MCF 10A (cell line): ENCODE results near the gene SPATA3. TPM values are rescaled to one million over a fixed set of nuclear protein-coding genes. Genes with fewer than 3 reads are reported as not detected.

Source experiments
- BruUV-seq: library from RNA; stranded (reverse); fragments of 400-500 nt; replicated peaks from 2 replicates; lab custom pipeline; 2021; lab: Mats Ljungman, UMichigan
- CTCF ChIA-PET: fragments of 300-600 bp; sonication (Branson Sonifier 250); formaldehyde crosslinking; extraction: SDS; loops from one replicate; lab custom pipeline; 2021; ENCODE audit warnings: antibody characterized with exemption, inconsistent platforms; lab: Yijun Ruan, JAX
- POLR2A ChIA-PET: fragments of 300-600, 350-650 bp; sonication (Branson Sonifier 250); formaldehyde crosslinking; extraction: SDS; loops from one replicate; lab custom pipeline; 2020; ENCODE audit warnings: antibody characterized with exemption, inconsistent platforms; lab: Yijun Ruan, JAX
- DNase-seq: peaks from one replicate; pipeline ENCODE4 v3.0.0-alpha.2; 2018; ENCODE audit not compliant: unreplicated experiment
- H3K27ac Mint-ChIP-seq: one replicate; pipeline ENCODE4 v1.8.0; 2022; ENCODE audit warnings: mild to moderate bottlenecking, low read depth, mixed read lengths; ENCODE audit not compliant: unreplicated experiment
- H3K27me3 Mint-ChIP-seq: one replicate; pipeline ENCODE4 v1.8.0; 2022; ENCODE audit warnings: mixed read lengths; ENCODE audit not compliant: insufficient read depth, unreplicated experiment
- H3K36me3 Mint-ChIP-seq: one replicate; pipeline ENCODE4 v1.8.0; 2022; ENCODE audit warnings: mild to moderate bottlenecking, moderate library complexity, mixed read lengths; ENCODE audit not compliant: insufficient read depth, unreplicated experiment
- H3K4me1 Mint-ChIP-seq: one replicate; pipeline ENCODE4 v1.8.0; 2022; ENCODE audit warnings: mixed read lengths; ENCODE audit not compliant: insufficient read depth, unreplicated experiment
- H3K4me3 Mint-ChIP-seq: one replicate; pipeline ENCODE4 v1.8.0; 2022; ENCODE audit warnings: mild to moderate bottlenecking, moderate library complexity, mixed read lengths; ENCODE audit not compliant: unreplicated experiment
- H3K9me3 Mint-ChIP-seq: one replicate; pipeline ENCODE4 v1.8.0; 2022; ENCODE audit warnings: mixed read lengths; ENCODE audit not compliant: unreplicated experiment
- intact Hi-C: fragments of 100-400 bp; cut with micrococcal nuclease; formaldehyde crosslinking; loops from 2 replicates; pipeline ENCODE4 v1.14.1; 2022
- total RNA-seq: library from RNA; stranded (reverse); gene quantifications from 2 replicates; pipeline ENCODE4 v1.2.3, GENCODE V29; 2022
- TF ChIP-seq, protein P1 (sequence below): fragments of 200-600 bp; IDR thresholded peaks from one replicate; pipeline ENCODE4 v1.8.0; 2022; ENCODE audit warnings: antibody characterized with exemption, mild to moderate bottlenecking; ENCODE audit not compliant: unreplicated experiment

SPATA3 gene
- total RNA-seq, 1 experiment from 2014 or later, result not detected

DNA sequence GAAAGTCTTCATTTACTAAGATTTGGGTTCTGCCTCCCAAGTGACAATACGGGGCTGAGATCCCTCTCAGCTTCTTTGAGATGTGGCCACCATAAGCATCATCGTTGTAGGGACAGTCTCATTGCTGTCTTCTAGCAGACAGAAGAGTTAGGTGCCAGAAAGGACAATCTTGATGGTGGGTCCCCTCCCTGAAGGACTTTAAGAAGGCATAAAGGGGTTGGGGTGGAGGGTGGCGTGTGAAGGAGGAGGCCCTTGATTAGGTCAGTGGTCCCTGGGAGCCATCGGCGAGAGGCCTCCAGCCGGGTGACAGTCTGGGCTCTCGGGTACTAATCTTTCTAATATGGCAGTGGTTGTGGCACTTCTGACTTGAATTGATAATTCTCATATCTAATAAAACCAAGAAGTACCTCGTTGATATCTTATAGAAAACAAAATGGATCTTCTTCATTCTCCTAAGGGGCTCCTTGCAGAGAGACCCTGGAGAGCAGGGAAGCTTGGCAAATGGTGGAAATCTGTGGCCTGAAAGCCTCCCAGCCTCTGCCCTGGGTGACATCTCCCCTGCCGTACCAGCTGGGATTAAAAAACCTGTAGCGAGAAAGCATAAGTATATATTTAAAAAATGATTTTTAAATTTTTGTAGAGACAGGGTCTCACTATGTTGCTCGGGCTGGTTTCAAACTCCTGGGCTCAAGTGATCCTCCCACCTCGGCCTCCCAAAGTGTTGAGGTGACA lies 53.5 kb downstream of the SPATA3 start:
- no peak overlapping the region for H3K27ac Mint-ChIP-seq
- no peaks in the 10 kb centered on the region for H3K36me3 Mint-ChIP-seq
- H3K4me1 Mint-ChIP-seq, result peaks cover 6% of the 10 kb centered on the region
- no peak overlapping the region for H3K4me3 Mint-ChIP-seq
- ChIA-PET POLR2A (interaction anchor here (0.8 kb wide), 1 partner anchor 9 kb away, joined by 3 read pairs; no protein-coding TSS in a partner anchor), CTCF (interaction anchor here (0.6 to 2.1 kb wide), 2 partner anchors 225 to 866 kb away, joined by 5 to 6 read pairs; no protein-coding TSS in a partner anchor)
- no TSS peak for BruUV-seq
- intact Hi-C loops, result no loop called here
- TF ChIP-seq, protein P1, sequence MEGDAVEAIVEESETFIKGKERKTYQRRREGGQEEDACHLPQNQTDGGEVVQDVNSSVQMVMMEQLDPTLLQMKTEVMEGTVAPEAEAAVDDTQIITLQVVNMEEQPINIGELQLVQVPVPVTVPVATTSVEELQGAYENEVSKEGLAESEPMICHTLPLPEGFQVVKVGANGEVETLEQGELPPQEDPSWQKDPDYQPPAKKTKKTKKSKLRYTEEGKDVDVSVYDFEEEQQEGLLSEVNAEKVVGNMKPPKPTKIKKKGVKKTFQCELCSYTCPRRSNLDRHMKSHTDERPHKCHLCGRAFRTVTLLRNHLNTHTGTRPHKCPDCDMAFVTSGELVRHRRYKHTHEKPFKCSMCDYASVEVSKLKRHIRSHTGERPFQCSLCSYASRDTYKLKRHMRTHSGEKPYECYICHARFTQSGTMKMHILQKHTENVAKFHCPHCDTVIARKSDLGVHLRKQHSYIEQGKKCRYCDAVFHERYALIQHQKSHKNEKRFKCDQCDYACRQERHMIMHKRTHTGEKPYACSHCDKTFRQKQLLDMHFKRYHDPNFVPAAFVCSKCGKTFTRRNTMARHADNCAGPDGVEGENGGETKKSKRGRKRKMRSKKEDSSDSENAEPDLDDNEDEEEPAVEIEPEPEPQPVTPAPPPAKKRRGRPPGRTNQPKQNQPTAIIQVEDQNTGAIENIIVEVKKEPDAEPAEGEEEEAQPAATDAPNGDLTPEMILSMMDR, result no peak
- no peak for DNase-seq
- no peaks in the 10 kb centered on the region for H3K9me3 Mint-ChIP-seq
- no peaks in the 10 kb centered on the region for H3K27me3 Mint-ChIP-seq

DNA sequence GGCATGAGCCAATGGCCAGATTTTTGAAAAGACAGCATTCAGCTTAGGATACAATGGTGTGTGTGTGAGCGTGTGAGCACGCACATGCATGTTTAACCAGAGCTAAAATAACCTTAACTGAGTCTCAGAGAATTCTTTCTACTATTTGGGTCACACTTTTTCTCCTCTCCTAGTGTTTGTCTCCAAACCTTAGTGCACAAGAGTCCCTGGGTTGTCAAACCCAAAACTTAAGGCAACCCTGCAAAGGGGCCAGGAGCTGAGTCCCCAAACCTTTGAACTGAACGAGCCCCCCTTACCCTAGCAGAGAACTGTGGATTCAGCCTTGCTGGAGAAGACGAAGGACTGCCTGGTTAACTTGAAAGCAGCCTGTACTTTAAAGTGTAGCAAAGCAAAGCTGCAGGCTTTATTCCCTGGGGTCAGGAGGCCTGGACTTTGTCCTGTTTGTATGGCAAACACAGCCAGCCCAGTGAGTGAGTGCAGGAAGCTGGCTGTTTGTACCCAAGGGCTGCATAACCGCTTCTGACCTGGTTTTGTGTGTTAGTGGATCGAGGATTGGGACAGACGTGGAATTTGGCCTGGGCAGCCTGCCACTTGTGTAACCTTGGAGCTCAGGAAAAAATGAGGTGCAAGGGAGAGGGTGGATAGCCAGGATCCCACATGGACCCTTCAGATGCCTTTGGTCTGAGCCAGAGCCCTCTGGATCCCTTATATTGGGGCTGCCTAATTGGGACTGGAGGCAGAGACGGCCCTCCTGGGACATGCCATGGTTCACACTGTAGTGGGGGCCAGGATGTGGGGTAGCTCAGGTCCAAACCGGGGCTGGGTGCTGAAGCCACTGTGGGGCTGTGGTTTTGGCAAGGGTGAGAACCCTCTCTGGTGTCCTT lies 54.3 kb downstream of the SPATA3 start:
- intact Hi-C loops, result no loop called here
- Mint-ChIP-seq H3K36me3 (no peaks in the 10 kb centered on the region), H3K27me3 (no peaks in the 10 kb centered on the region), H3K9me3 (no peaks in the 10 kb centered on the region), H3K4me1 (peaks cover 6% of the 10 kb centered on the region), H3K27ac (no peak overlapping the region), H3K4me3 (no peak overlapping the region)
- no peak for DNase-seq
- CTCF ChIA-PET, result interaction anchor here (0.8 to 2.1 kb wide), 3 partner anchors 12 to 226 kb away, joined by 3 to 6 read pairs (median 4); no protein-coding TSS in a partner anchor
- TF ChIP-seq, protein P1, result no peak
- POLR2A ChIA-PET, result interaction anchor here (0.8 to 1.7 kb wide), 2 partner anchors 10 to 33 kb away, joined by 3 read pairs; no protein-coding TSS in a partner anchor
- BruUV-seq, result no TSS peak

DNA sequence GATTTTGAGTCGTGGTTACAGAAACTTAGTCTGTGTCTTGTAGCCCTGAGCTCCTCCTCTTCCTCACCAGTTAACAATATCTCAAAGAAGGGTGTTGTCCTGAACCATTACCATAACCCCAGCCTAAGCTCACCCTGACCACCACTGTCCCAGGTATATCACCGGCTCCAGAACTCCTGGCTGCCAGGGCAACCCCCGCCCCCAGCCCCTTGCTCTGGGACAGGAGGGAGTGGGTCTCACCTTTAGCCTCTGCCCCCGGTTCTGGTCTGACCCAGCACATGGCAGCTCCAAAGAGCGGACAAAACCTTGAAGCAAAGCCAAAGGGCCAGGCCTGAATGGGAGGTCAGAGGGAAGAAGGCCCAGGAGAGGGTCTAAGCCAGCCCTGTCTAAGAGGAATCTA lies 55.2 kb downstream of the SPATA3 start:
- TF ChIP-seq, protein P1, result no peak
- BruUV-seq, result no TSS peak
- Mint-ChIP-seq H3K4me1 (peaks cover 6% of the 10 kb centered on the region), H3K27ac (no peak overlapping the region), H3K36me3 (no peaks in the 10 kb centered on the region), H3K27me3 (no peaks in the 10 kb centered on the region), H3K4me3 (no peak overlapping the region), H3K9me3 (no peaks in the 10 kb centered on the region)
- ChIA-PET CTCF (interaction anchor here (0.8 to 2.1 kb wide), 3 partner anchors 12 to 227 kb away, joined by 3 to 6 read pairs (median 4); no protein-coding TSS in a partner anchor), POLR2A (interaction anchor here (1.7 kb wide), 1 partner anchor 34 kb away, joined by 3 read pairs; no protein-coding TSS in a partner anchor)
- no peak for DNase-seq
- intact Hi-C loops, result no loop called here
